HEK293 (cell line): ENCODE measurements around the gene GRAMD1C.

Source experiments
- EGR2 ChIP-seq: fragments of 450-650 bp; formaldehyde crosslinking; IDR thresholded peaks from 2 replicates; pipeline ENCODE4 v1.5.1; 2016; ENCODE audit warnings: low read depth, missing biosample characterization, missing genetic modification characterization
- PRDM6 ChIP-seq: fragments of 450-650 bp; formaldehyde crosslinking; IDR thresholded peaks from 2 replicates; pipeline ENCODE4 v1.5.1; 2017; ENCODE audit warnings: missing biosample characterization, missing genetic modification characterization
- YY1 ChIP-seq: fragments of 450-650 bp; formaldehyde crosslinking; IDR thresholded peaks from 2 replicates; pipeline ENCODE4 v1.5.1; 2018; ENCODE audit warnings: missing biosample characterization, missing genetic modification characterization
- ZNF121 ChIP-seq: fragments of 450-650 bp; formaldehyde crosslinking; IDR thresholded peaks from 2 replicates; pipeline ENCODE4 v1.5.1; 2016; ENCODE audit warnings: missing biosample characterization, missing genetic modification characterization
- ZNF404 ChIP-seq: fragments of 450-650 bp; formaldehyde crosslinking; IDR thresholded peaks from 2 replicates; pipeline ENCODE4 v1.5.1; 2017; ENCODE audit warnings: missing biosample characterization, missing genetic modification characterization
- TF ChIP-seq, protein P1 (sequence below): fragments of 450-650 bp; formaldehyde crosslinking; IDR thresholded peaks from 2 replicates; pipeline ENCODE4 v1.5.1; 2016; ENCODE audit warnings: missing biosample characterization, missing genetic modification characterization
- TF ChIP-seq, protein P2 (sequence below): fragments of 450-650 bp; formaldehyde crosslinking; IDR thresholded peaks from 2 replicates; pipeline ENCODE4 v1.5.1; 2016; ENCODE audit warnings: missing biosample characterization, missing genetic modification characterization

- TF ChIP-seq PRDM6 (tag by site-specific recombination): no peak
- TF ChIP-seq, protein P1, sequence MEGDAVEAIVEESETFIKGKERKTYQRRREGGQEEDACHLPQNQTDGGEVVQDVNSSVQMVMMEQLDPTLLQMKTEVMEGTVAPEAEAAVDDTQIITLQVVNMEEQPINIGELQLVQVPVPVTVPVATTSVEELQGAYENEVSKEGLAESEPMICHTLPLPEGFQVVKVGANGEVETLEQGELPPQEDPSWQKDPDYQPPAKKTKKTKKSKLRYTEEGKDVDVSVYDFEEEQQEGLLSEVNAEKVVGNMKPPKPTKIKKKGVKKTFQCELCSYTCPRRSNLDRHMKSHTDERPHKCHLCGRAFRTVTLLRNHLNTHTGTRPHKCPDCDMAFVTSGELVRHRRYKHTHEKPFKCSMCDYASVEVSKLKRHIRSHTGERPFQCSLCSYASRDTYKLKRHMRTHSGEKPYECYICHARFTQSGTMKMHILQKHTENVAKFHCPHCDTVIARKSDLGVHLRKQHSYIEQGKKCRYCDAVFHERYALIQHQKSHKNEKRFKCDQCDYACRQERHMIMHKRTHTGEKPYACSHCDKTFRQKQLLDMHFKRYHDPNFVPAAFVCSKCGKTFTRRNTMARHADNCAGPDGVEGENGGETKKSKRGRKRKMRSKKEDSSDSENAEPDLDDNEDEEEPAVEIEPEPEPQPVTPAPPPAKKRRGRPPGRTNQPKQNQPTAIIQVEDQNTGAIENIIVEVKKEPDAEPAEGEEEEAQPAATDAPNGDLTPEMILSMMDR: no peak
- TF ChIP-seq ZNF121 (tag by site-specific recombination): no peak
- TF ChIP-seq, protein P2, sequence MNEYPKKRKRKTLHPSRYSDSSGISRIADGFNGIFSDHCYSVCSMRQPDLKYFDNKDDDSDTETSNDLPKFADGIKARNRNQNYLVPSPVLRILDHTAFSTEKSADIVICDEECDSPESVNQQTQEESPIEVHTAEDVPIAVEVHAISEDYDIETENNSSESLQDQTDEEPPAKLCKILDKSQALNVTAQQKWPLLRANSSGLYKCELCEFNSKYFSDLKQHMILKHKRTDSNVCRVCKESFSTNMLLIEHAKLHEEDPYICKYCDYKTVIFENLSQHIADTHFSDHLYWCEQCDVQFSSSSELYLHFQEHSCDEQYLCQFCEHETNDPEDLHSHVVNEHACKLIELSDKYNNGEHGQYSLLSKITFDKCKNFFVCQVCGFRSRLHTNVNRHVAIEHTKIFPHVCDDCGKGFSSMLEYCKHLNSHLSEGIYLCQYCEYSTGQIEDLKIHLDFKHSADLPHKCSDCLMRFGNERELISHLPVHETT: no peak
- TF ChIP-seq YY1: no peak
- no peak for TF ChIP-seq EGR2 (tag by site-specific recombination)
- no peak for TF ChIP-seq ZNF404
These were observed 139.2 kb downstream of the GRAMD1C start for GRCh38 chr3:113977822-113978221.
